Measurements from ENCODE around the gene NOG. TPM values are rescaled to one million over a fixed set of nuclear protein-coding genes. Genes with fewer than 3 reads are reported as not detected.

Gene NOG
- total and polyA plus RNA-seq, 2 donors (not counting 3 experiments of a cell fraction or from before 2014, with no cell fraction given) = 0.63 to 2.3 TPM

- Histone ChIP-seq H3K4me1 (ENCODE audit: control insufficient read depth, extremely low read depth, insufficient read depth, low read length) (no peaks in the 10 kb centered on the region), H3K9ac (replicated peaks; ENCODE audit: extremely low read depth, insufficient read depth, low read length) (no peak overlapping the region), H3K9me3 (replicated peaks; ENCODE audit: control insufficient read depth, insufficient read depth, low read length) (no peaks in the 10 kb centered on the region), H4K20me1 (replicated peaks; ENCODE audit: control insufficient read depth, extremely low read depth, insufficient read depth, low read length) (no peaks in the 10 kb centered on the region), H3K4me2 (ENCODE audit: insufficient read depth, low read length) (no peak overlapping the region), H3K4me3 (replicated peaks in 1 of 3; ENCODE audit: insufficient read depth in 1 of 3, low read depth in 1 of 3, low read length in 3 of 3) (no peak overlapping the region), H2AFZ (ENCODE audit: low read depth, low read length) (no peak overlapping the region), H3K9me1 (replicated peaks; ENCODE audit: control insufficient read depth, extremely low read depth, insufficient read depth, low read length) (no peaks in the 10 kb centered on the region), H3K36me3 (ENCODE audit: control insufficient read depth in 2 of 2, extremely low read depth in 1 of 2, insufficient read depth in 2 of 2, low read length in 2 of 2) (no peaks in the 10 kb centered on the region), H3K79me2 (ENCODE audit: control insufficient read depth, insufficient read depth, low read length) (no peaks in the 10 kb centered on the region), H3K27me3 (ENCODE audit: control insufficient read depth in 2 of 2, insufficient read depth in 2 of 2, low read length in 2 of 2) (no peaks in the 10 kb centered on the region), H3K27ac (ENCODE audit: insufficient read depth, low read depth, low read length) (no peak overlapping the region)
- TF ChIP-seq GATA2 (IDR thresholded peaks at IDR 0.05; ENCODE audit: insufficient read depth, insufficient read length, low read depth, low read length) (no peak), MAX (IDR thresholded peaks at IDR 0.05; ENCODE audit: insufficient read depth, insufficient read length) (no peak), MYC (IDR thresholded peaks at IDR 0.05; ENCODE audit: low read depth, low read length) (no peak), FOS (IDR thresholded peaks at IDR 0.05; ENCODE audit: borderline replicate concordance, insufficient read depth, low read length) (no peak), EZH2 (IDR thresholded peaks at IDR 0.05; ENCODE audit: borderline replicate concordance, low read depth, low read length, severe bottlenecking) (no peak), CTCF (IDR thresholded peaks at IDR 0.05; ENCODE audit: extremely low read depth in 1 of 2, insufficient read depth in 1 of 2, low read depth in 1 of 2, low read length in 2 of 2) (no peak), POLR2AphosphoS5 (IDR thresholded peaks at IDR 0.05; ENCODE audit: insufficient read depth, low read depth, low read length) (no peak), POLR2A (IDR thresholded peaks at IDR 0.05; ENCODE audit: low read depth, low read length) (no peak), JUN (IDR thresholded peaks at IDR 0.05; ENCODE audit: borderline replicate concordance, insufficient read depth, insufficient read length, low read depth) (no peak)
- FAIRE-seq (no peak), DNase-seq (ENCODE audit: low read depth, low spot score) (no peak)
- POLR2A ChIA-PET = no interaction called here
- intact Hi-C loops (cut with micrococcal nuclease) = no loop called here
- CTCF ChIA-PET = no interaction called here
- dilution Hi-C loops (cut with MboI; ENCODE audit: extremely low pct_ligation_motif_present, low sequenced_read_pairs) = no loop called here
- no TSS peak for BruUV-seq (replicated peaks)
Measured at GRCh38 chr17:56639517-56639916, 46.0 kb downstream of the NOG start.

All from endothelial cell of umbilical vein (primary cell).